ENCODE measurements around the gene GRAMD1B.

DNA sequence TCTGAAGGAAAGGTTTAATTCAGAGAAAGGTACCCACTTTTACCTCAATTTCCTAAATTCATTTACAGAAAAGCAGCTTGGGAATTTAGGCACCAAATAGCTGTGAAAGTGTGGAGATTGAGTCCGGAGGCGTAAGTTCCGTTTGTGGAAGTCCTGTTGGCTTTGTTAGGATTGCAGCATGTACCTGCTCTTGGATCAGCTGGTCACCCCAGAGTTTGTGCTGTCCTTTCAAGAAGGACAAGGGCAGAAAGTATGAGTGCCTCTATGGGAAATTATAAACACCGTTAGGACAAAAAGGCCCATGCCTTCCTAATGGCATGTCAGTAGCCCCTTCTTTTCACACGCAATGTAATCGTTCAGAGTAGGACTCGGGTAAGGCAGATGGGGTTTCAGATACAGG lies 126.6 kb downstream of the GRAMD1B start:
- TF ChIP-seq, protein P1, sequence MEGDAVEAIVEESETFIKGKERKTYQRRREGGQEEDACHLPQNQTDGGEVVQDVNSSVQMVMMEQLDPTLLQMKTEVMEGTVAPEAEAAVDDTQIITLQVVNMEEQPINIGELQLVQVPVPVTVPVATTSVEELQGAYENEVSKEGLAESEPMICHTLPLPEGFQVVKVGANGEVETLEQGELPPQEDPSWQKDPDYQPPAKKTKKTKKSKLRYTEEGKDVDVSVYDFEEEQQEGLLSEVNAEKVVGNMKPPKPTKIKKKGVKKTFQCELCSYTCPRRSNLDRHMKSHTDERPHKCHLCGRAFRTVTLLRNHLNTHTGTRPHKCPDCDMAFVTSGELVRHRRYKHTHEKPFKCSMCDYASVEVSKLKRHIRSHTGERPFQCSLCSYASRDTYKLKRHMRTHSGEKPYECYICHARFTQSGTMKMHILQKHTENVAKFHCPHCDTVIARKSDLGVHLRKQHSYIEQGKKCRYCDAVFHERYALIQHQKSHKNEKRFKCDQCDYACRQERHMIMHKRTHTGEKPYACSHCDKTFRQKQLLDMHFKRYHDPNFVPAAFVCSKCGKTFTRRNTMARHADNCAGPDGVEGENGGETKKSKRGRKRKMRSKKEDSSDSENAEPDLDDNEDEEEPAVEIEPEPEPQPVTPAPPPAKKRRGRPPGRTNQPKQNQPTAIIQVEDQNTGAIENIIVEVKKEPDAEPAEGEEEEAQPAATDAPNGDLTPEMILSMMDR (IDR thresholded peaks at IDR 0.05), result no peak
- TF ChIP-seq POLR2AphosphoS5 (IDR thresholded peaks at IDR 0.05) (no peak), POLR2A (IDR thresholded peaks at IDR 0.05; ENCODE audit: low read depth) (no peak)
